ENCODE data around the gene GPR162.

GRCh38 chr12:6825398-6826124, 3.9 kb downstream of the GPR162 start:
- peak in 3 of 4 donors; percentile 4 to 22 (median 9) for TF ChIP-seq POLR2AphosphoS5 (IDR thresholded peaks at IDR 0.05)
- TF ChIP-seq CTCF (IDR thresholded peaks at IDR 0.05): peak; percentile 84 to 95 (median 92)

Measured in sigmoid colon (tissue), 4 donors.